HG02884 (cell line): Measurements from ENCODE around the gene CD226.
"Not testable (repeated sequence)": the region's sequence is repeated elsewhere in the genome, so short reads cannot be mapped to it uniquely, and the experiment has no call there.

Experiments
- ATAC-seq: cut with Tn5 transposase; IDR thresholded peaks from one replicate; pipeline ENCODE4 v1.9.1; 2021; ENCODE audit warnings: mild to moderate bottlenecking, moderate library complexity; ENCODE audit not compliant: unreplicated experiment

CD226 gene

DNA sequence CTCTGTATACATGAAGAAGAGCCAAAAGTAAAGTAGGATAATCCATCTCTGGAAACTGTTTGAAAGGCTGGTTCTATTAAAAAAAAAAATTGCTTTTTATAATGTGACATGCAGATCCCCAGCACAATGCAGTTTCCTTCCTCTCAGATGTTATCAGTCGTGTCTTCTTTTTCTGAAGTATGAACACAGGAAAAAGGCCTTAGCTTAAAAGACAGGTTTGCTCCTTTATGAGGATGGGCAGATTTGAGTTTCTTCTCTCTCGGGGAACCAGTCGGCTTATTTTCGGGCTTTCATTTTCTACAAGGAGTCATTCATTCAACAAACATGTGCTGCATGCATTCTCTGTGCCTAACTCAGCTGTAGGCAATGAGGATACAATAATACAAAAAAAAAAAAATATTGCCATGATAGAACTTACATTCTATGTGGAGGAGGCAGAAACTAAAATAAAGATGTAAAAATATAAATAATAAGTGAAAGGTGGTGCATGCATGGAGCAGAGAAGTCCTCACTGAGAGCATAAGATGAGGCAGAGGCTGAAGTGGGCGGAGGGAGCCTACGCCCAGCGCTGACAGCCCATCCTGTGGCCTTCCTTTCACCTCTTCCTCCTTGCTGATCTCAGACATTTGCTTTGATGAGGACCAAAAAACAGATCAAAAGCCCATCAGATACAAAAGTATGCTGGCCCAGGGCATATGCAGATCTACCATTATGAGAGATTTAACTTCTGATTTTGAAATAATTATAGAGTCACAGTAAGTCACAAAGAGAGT lies at the start of gene CD226:
CD226 (minus strand) TSS at position 513 of the 773 bp plus-strand sequence; CDS start at position 46, 467 bp downstream.
- ATAC-seq: peak; percentile 31

DNA sequence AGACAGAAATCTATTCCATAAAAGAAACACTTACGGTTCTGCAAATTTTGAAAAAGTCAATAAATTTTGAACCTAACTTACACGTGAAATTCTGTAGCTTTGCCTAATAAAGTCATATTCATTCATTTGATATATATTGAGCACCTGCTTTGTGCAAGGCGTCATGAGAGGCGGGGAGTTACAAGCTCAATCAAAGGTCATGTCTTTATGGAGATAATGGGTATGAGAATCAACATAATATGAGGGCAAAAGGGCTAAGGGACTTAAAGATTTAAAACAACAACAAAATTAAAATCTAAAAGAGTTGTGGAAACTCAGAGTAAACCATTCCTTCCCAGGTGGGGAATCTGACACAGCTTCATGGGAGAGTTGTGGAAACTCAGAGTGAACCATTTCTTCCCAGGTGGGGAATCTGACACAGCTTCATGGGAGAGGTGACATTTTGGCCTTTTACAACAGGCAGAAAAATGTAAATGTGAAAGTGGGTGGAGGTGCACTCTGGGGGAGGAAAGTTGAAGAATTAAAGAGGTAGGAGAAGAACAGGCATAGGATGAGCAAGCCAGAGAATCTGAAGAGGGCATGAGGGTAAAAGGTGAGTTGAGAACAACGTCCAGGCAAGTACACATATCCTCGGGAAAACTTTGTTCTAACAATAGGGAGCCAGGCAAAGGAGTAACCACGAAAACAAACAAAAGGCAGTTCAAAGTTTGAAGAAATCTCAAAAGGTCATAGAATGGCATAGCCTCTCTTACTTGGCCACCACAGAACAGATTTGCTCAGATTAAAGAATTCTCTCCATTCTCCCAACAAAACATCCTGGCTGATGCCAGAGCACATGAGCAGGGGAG lies 49.5 kb upstream of the CD226 start:
- no peak for ATAC-seq

DNA sequence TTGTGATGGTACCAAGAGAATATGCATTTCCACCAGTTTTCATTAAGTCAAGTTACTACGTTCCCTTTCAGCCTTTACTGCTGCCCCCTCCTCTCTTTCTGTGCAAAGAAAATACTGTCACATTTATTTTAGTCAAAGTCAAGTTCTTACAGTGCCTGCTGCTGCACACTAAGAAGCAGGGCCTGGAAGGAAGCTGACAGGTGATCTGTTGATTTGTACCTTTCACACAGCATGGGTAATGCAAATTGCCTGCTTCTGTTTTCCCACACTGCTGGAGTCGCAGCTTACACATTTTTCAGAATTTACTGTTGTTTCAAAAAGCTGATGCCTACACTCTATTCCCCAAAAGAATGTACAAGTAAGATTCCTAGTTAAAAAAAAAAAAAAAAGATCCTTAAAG lies 48.7 kb upstream of the CD226 start:
- ATAC-seq: no peak

DNA sequence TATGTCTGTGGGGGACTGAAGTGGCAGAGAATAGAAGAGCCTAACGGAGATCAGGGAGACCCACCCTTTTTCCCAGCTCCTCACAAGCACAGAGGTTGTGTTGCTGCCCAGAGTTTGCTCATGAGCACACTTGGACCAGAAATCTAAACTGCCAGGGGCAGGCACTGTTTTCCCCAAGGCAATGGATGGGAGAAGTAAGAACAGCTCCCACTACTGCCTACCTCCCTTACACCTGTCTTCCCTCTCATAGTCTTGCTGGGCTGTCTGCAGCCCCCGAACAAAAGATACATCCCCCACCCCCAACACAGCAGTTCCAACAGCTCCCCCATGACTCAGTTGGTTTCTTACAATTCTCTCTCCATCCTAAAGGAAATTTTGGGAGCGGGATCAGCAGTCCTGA lies 48.1 kb upstream of the CD226 start:
- no peak for ATAC-seq

DNA sequence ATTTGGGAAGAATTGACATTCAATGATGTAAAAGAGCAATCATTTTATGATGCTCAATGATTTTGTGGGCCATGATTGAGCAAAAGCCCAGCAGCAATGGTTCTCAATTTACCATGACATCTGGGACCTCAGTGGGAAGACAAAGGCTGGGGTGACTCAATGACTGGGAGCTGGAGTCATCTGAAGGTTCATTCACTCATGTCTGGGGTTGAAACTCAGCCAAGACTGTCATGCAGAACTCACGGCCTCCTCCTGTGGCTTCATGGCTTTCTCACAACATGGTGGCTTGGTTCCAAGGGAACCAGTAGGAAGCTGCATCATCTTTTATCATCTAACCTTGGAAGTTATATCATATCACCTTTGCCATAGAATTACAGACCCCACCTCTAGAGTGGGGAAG lies 45.1 kb upstream of the CD226 start:
- no peak for ATAC-seq

DNA sequence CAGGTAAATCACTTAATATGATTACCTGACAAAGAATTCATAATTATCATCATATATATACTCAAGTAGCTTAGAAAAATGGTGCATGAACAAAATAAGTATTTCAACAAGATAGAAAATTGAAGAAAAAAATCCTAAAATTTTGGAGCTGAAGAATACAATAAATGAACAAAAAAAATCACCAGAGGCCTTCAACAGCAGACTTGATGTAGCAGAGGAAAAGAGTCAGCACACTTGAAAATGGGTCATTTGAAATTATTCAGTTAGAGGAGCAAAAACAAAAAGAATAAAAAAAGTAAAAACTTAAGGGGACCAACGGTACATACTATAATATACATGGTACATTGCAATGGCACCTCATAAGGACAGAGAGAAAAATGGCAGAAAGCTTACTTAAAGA lies 40.2 kb upstream of the CD226 start:
- no peak for ATAC-seq

DNA sequence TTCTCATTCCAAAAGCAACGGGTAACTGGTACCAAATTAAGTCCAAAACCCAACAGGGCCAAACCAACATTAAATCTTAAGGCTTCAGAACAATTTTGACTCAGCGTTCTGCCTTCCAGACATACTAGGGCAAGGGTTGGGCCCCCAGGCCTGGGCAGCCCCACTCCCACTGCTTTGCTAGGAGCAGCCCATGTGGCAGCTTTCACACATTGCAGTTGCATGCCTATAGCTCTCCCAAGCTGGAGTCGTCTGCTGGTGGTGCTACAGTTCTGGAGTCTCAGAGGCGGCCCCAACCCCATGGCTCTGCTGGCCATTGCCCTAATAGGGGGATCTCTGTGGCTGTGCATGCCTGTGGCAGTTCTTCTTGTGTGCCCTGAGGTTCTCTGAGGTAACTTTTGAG lies 37.6 kb upstream of the CD226 start:
- no peak for ATAC-seq

DNA sequence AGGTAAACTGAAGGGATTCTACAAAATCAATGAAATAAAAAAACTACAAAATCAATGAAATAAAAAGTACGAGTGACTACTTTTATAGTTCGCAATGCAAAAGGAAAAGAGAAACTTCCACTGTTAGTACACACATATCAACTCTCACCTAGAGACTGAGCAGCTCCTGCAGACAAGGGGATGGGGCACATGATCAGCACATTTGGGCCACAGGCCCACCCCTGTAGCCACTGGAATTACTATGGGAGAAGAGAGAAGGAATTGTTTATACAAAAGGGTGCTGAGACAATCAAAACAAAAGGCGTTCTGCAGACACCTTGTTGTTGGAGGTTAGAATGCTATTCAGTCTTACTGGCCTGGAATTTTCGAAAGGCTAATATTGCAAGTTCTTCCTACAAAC lies 34.7 kb upstream of the CD226 start:
- ATAC-seq: no peak

DNA sequence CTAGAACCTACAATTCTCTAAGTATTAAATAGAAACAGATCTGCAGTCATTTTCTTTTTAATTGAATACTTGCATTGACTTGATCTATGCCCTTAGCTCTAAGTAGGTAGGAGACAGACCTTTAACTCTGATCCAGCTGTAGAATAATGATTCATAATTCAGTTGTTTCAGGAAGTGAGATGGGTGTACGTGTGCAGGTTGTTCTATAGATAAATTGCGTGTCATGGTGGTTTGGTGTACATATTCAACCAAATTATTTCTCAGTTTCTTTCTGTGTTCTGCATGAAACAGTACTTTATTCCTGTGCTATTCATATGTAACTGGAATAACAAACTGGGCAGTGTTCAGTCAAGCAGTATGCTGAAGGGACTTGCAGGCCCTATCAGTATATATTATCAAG lies 34.3 kb upstream of the CD226 start:
- ATAC-seq: peak; percentile 37

DNA sequence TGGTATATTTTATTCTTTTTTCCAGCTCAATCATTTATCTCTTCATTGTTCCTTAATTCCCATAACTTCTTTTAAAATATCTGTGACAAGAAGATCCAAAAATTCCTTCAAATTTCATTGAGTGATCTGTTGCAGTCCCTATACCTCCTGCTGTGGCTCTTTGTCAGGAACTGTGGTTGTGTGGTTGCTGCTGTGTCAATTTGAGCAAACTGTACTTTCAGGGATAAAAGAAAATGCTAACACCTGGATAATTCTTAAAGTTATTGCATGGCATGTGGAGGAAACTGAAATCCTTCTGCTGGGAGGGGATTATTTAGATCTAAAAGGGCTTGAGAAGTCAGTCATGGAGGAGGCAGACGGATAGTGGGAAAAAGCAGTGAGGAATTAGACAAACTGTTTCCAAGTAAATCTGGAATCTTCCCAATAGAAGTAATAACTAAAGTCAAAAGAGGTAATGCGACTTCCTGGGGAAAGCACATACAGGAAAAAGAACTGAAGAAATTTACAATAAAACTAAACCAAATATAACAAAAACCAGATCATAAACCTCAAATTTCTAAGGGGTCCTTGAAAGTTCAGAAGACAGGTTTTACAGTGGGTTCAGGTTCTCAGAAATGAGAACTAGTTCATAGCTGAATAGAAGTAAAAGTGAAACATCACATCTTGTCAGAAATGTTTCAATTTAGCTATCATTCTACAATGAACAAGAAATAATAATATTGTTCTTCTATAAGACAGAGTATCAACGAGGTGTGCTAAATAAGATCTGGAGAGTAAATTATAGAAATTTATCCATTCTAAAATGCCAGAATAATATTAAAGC lies 33.5 kb upstream of the CD226 start:
- ATAC-seq: no peak

DNA sequence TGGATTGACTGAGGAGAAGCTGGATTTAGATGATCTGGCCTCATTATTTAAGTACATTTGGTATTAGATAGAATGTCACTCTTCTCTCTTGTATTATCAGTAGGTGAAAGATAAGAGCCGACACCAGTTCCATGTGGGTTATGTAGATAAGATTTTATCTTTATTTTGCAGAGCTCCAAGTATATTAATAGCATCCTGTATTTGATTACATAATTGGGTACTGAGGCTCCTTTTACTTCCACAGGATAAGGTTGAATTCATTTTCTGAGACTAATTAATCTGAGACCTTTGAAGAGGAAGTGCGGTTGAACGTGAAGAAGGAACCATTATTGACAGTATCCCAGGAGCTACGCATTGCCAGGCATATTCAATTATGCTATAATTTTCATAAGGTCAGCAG lies 32.8 kb upstream of the CD226 start:
- no peak for ATAC-seq

DNA sequence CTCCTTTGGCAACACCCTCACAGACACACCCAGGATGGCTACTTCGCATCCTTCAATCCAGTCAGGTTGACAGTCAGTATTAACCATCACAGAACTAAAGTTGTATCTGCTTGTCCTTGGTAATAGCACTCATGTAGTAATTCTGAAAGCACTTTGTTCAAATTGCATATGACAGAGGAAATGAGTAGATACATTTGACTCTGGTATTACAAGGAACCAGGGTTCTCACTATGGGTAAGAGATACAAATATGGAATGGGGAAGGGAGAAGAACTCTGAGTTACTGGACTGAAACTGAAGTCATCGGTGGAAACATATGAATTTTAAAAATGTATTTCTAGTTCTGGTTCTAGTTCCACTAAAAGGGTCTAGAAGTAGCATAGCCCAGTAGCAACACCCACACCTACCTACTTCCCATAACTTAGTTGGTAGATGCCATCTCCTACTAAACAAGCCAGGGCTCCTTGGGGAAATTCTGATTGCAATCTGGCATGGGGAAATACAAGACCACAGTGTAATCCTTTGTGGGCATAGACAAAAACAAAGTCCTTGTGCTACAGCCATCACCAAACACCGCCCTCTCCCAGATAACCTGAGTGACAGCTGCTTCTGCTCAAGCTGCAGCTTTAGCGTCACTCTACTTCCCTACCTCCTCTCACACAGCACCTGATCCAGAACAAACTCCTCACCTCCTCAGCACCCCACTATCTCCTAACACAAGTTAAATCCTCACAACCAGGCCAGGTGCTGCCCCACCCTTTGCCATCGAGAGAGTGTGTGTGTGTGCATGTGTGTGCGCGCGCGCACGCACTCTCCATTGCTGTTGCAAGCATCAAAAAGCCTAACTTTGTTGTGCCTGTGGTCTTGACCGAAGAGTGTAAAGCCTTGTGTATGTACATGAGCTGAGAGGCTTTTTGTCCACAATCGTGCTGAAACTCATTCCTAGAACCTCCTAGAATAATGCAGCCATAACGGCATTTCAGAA lies 31.4 kb upstream of the CD226 start:
- ATAC-seq: peak; percentile 83

DNA sequence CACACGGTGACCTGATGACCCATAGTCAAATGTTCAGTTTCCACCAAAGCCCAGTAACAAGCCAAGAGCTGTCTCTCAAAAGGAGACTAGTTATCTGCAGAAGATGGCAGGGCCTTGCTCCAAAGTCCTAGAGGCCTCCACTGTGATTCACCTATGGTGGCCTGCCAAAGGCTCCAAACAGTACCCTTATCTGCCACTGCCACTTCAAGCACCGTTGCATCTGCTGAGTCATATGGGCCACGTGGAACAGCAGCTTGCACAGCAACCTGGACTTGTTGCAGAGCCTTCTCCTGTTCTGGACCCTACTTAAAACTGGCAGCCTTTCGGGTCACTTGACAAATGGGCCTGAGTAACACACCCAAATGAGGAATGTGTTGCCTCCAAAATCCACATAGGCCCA lies 27.6 kb upstream of the CD226 start:
- not testable (repeated sequence) for ATAC-seq

DNA sequence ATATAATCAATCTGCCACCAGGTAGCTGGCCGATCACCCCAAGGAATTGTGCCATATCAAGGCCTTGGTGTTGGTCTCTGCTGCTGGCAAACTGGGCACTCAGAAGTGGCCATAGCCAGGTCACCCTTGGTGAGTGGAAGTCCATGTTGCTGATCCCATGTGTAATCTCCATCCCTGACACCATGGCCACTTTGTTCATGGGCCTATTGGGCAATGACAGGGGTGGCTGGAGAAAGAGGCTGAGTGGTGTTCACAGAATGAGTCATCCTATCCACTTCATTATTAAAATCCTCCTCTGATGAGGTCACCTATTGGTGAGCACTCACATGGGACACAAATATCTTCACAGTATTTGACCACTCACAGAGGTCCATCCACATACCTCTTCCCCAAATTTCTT lies 26.7 kb upstream of the CD226 start:
- no peak for ATAC-seq

DNA sequence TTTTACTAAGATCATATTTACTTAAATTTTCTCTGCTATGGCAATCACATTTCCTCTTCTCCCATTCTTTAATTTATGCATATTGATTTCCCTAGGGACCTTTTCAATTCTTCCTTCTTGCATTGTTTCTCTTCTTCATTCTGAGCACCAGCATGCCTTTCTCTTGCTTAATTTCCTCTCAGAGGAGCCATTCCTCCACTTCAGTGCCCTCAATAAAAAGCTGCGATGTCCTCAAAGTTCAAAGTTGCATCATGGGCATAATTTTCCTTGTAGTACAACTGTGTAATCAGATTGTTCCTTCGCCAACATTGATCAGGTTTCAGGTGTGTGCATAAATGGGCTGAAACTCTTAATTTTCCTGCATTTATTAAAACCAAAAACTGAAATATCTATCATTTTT lies 21.8 kb upstream of the CD226 start:
- no peak for ATAC-seq

DNA sequence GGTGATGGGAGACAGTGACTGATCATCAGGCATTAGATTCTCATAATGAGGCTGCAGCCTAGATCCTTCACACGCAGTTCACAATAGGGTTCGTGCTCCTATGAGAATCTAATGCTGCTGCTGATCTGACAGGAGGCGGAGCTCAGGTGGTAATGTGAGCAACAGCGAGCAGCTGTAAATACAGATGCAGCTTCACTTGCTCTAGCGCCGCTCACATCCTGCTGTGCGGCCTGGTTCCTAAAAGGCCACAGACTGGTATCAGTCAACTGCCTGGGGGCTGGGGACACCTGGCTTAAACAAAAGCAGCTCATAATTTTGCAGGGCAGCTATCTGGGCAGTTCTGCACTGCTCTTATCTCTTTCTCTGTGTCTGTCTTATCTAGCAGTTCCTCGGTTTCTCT lies 20.4 kb upstream of the CD226 start:
- ATAC-seq: peak; percentile 87

DNA sequence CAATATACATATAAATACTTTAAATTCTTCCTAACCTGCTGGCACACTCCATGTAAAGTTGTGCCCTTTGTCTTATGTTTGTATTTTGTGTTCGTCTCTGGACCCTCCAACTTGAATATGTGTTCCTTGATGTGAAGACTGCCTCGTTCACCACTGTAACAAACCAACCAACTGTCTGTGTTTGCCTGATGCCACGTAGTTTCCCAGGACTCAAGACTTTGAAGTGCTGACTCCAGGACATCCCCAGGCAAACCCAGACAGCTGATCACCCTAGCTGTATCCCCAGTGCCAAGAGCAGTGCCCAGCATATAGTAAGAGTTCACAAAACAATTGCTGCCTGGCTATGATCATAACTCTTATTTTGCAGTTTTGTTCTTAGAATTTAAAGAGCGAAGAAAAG lies 15.5 kb upstream of the CD226 start:
- ATAC-seq: no peak

DNA sequence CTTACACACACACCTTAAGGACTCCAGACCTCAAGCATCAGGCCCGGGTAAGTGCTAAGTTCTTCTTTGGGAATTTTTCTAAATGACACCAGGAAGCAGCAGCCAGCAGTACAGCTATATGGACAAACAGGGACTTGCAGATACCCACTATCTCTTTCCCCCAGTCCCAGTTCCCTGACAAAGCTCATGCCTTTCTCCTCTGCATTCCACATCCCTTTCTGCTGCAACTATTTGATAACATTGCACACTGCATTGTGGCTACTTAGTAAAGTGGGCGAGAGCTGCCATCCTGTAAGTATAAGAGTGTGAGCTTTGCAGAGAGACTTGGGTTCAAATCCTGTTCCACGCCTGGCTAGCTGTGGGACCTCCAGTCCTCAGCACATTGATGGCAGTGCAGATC lies 14.0 kb upstream of the CD226 start:
- no peak for ATAC-seq

DNA sequence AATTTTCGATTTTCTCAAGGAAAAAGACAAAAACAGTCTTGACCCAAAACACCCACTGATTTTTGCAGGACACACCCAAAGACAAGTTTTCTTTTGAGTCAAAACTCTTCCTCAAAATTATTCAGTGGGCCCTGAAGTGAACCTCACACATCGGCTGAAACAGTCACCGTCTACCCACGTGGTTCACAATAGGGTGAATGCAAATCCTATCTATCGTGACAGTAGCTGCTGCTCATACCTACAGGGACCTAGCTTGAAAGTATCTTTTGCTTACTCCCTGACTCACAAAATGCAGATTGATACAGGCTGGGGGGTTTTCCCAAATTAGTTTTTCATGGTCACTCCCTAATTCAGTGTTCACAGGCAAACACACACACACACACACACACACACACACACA lies 10.7 kb upstream of the CD226 start:
- ATAC-seq: peak; percentile 76

DNA sequence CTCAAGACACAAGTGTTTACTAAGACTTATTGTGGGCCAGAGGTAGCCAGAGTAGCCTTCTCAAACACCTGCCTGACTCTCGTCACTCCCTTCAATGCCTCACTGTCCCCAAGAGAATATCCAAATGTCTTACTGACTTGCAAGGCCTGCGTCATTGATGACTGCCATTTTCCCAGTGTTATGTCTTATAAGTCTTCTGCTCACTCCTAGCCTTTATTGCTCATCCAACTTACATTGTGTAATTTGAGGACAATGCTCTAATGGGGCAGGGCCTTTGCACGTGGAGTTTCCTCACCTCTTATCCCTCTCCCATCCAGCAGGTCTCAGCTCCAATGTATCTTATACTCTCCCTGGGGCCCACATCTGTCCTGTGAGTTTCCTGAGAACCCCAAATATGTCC lies 10.1 kb upstream of the CD226 start:
- ATAC-seq: no peak
